ENCODE measurements around the gene CDK1.
"Not testable (repeated sequence)": the region's sequence is repeated elsewhere in the genome, so short reads cannot be mapped to it uniquely, and the experiment has no call there.

CDK1 gene

GRCh38 chr10:60817398-60817805 lies 39.1 kb downstream of the CDK1 start:
- DNase-seq, result no peak

GRCh38 chr10:60818134-60818770 lies 40.0 kb downstream of the CDK1 start:
- DNase-seq, result no peak

GRCh38 chr10:60819271-60819670 lies 41.0 kb downstream of the CDK1 start:
- DNase-seq, result no peak

GRCh38 chr10:60820093-60820754 lies 41.9 kb downstream of the CDK1 start:
- no peak for DNase-seq

- DNase-seq, result no peak
These were observed 43.4 kb downstream of the CDK1 start for GRCh38 chr10:60821656-60822055.

GRCh38 chr10:60822809-60823208 lies 44.5 kb downstream of the CDK1 start:
- DNase-seq, result no peak

GRCh38 chr10:60823324-60823723 lies 45.0 kb downstream of the CDK1 start:
- no peak for DNase-seq

- DNase-seq, result no peak
These were observed 47.2 kb downstream of the CDK1 start for GRCh38 chr10:60825520-60825919.

- DNase-seq, result no peak
These were observed 49.7 kb downstream of the CDK1 start for GRCh38 chr10:60827791-60828488.

- no peak for DNase-seq
These were observed 50.2 kb downstream of the CDK1 start for GRCh38 chr10:60828489-60828852.

GRCh38 chr10:60832136-60832535 lies 53.9 kb downstream of the CDK1 start:
- DNase-seq, result not testable (repeated sequence)

GRCh38 chr10:60834401-60834800 lies 56.1 kb downstream of the CDK1 start:
- DNase-seq, result no peak

- DNase-seq, result no peak
These were observed 56.8 kb downstream of the CDK1 start for GRCh38 chr10:60835049-60835448.

- DNase-seq, result not testable (repeated sequence)
These were observed 62.9 kb downstream of the CDK1 start for GRCh38 chr10:60841227-60841626.

GRCh38 chr10:60842694-60843093 lies 64.4 kb downstream of the CDK1 start:
- DNase-seq, result no peak
